ENCODE data around the gene UBR3.

The UBR3 gene

GRCh38 chr2:169961911-169962310 is 134.7 kb downstream of the UBR3 start:
- TF ChIP-seq CTCF (IDR thresholded peaks at IDR 0.05; ENCODE audit: unreplicated experiment in 3 of 3): no peak
- no peaks in the 10 kb centered on the region for H3K4me1 Mint-ChIP-seq
- H3K9me3 Mint-ChIP-seq: no peaks in the 10 kb centered on the region

GRCh38 chr2:169963786-169964185 is 136.5 kb downstream of the UBR3 start:
- Mint-ChIP-seq H3K36me3 (ENCODE audit: low read depth) (peaks cover 62% of the 10 kb centered on the region), H3K4me1 (no peaks in the 10 kb centered on the region), H3K27ac (no peak overlapping the region), H3K9me3 (peaks cover 6% of the 10 kb centered on the region), H3K4me3 (no peak overlapping the region), H3K27me3 (ENCODE audit: low read depth) (no peaks in the 10 kb centered on the region)
- TF ChIP-seq CTCF (IDR thresholded peaks at IDR 0.05; ENCODE audit: unreplicated experiment in 3 of 3): no peak

More at GRCh38 chr2:169961911-169962310, 134.7 kb downstream of the UBR3 start:
- Mint-ChIP-seq H3K27me3 (ENCODE audit: low read depth) (no peaks in the 10 kb centered on the region), H3K27ac (no peak overlapping the region), H3K36me3 (ENCODE audit: low read depth) (peaks cover 63% of the 10 kb centered on the region), H3K4me3 (no peak overlapping the region)

GRCh38 chr2:169964740-169965139 is 137.5 kb downstream of the UBR3 start:
- H3K36me3 Mint-ChIP-seq (ENCODE audit: low read depth): peaks cover 63% of the 10 kb centered on the region
- no peak overlapping the region for H3K4me3 Mint-ChIP-seq
- no peak for TF ChIP-seq CTCF (IDR thresholded peaks at IDR 0.05; ENCODE audit: unreplicated experiment in 3 of 3)
- H3K27me3 Mint-ChIP-seq (ENCODE audit: low read depth): no peaks in the 10 kb centered on the region
- H3K27ac Mint-ChIP-seq: no peak overlapping the region
- no peaks in the 10 kb centered on the region for H3K4me1 Mint-ChIP-seq
- peaks cover 11% of the 10 kb centered on the region for H3K9me3 Mint-ChIP-seq

- no peak for TF ChIP-seq CTCF (IDR thresholded peaks at IDR 0.05; ENCODE audit: unreplicated experiment in 3 of 3)
- Mint-ChIP-seq H3K4me3 (no peak overlapping the region), H3K36me3 (ENCODE audit: low read depth) (peaks cover 67% of the 10 kb centered on the region), H3K27ac (no peak overlapping the region), H3K4me1 (no peaks in the 10 kb centered on the region), H3K27me3 (ENCODE audit: low read depth) (no peaks in the 10 kb centered on the region), H3K9me3 (peaks cover 13% of the 10 kb centered on the region)
Measured at GRCh38 chr2:169965495-169965894, 138.2 kb downstream of the UBR3 start.

- H3K27me3 Mint-ChIP-seq (ENCODE audit: low read depth): no peaks in the 10 kb centered on the region
- H3K4me3 Mint-ChIP-seq: no peak overlapping the region
- peak overlapping the region in 1 of 3 experiments; percentile 2 for H3K27ac Mint-ChIP-seq
- no peaks in the 10 kb centered on the region for H3K4me1 Mint-ChIP-seq
- H3K36me3 Mint-ChIP-seq (ENCODE audit: low read depth): peaks cover 62% of the 10 kb centered on the region
- peaks cover 14% of the 10 kb centered on the region for H3K9me3 Mint-ChIP-seq
- TF ChIP-seq CTCF (IDR thresholded peaks at IDR 0.05; ENCODE audit: unreplicated experiment in 3 of 3): no peak
Measured at GRCh38 chr2:169966454-169966853, 139.2 kb downstream of the UBR3 start.

- Mint-ChIP-seq H3K27me3 (ENCODE audit: low read depth) (no peaks in the 10 kb centered on the region), H3K36me3 (ENCODE audit: low read depth) (peaks cover 58% of the 10 kb centered on the region), H3K4me1 (no peaks in the 10 kb centered on the region), H3K9me3 (peaks cover 21% of the 10 kb centered on the region), H3K4me3 (no peak overlapping the region), H3K27ac (peak overlapping the region in 2 of 3 experiments; percentile 1 to 3)
- no peak for TF ChIP-seq CTCF (IDR thresholded peaks at IDR 0.05; ENCODE audit: unreplicated experiment in 3 of 3)
Measured at GRCh38 chr2:169968743-169969142, 141.5 kb downstream of the UBR3 start.
